ENCODE results near the gene ZNF593OS. TPM values are rescaled to one million over a fixed set of nuclear protein-coding genes. Genes with fewer than 3 reads are reported as not detected.

Gene ZNF593OS
- total RNA-seq, 1 donor from 2014 or later: not detected

GRCh38 chr1:26126321-26127084, 45.1 kb downstream of the ZNF593OS start:
- no peaks in the 10 kb centered on the region for H3K27me3 ChIP-seq
- no peak overlapping the region for H3K4me3 ChIP-seq
- peak; percentile 91 for ATAC-seq
- H3K27ac ChIP-seq: peak overlapping the region; percentile 67
- intact Hi-C loops (cut with DNase I): no loop called here
- TF ChIP-seq CTCF (IDR thresholded peaks at IDR 0.05): no peak
- no peak for DNase-seq
- H3K9me3 ChIP-seq: no peaks in the 10 kb centered on the region
- peaks cover 43% of the 10 kb centered on the region for H3K4me1 ChIP-seq
- no peaks in the 10 kb centered on the region for H3K36me3 ChIP-seq

- H3K27ac ChIP-seq: peak overlapping the region; percentile 67
- intact Hi-C loops (cut with DNase I): no loop called here
- no peaks in the 10 kb centered on the region for H3K9me3 ChIP-seq
- no peak for TF ChIP-seq CTCF (IDR thresholded peaks at IDR 0.05)
- no peaks in the 10 kb centered on the region for H3K27me3 ChIP-seq
- H3K36me3 ChIP-seq: no peaks in the 10 kb centered on the region
- DNase-seq: no peak
- no peak overlapping the region for H3K4me3 ChIP-seq
- no peak for ATAC-seq
- H3K4me1 ChIP-seq: peaks cover 48% of the 10 kb centered on the region
These were observed 45.7 kb downstream of the ZNF593OS start for GRCh38 chr1:26125946-26126320.

- intact Hi-C loops (cut with DNase I): no loop called here
- H3K4me1 ChIP-seq: peaks cover 48% of the 10 kb centered on the region
- H3K27me3 ChIP-seq: no peaks in the 10 kb centered on the region
These were observed 46.2 kb downstream of the ZNF593OS start for GRCh38 chr1:26125382-26125781.

GRCh38 chr1:26124418-26125331, 47.0 kb downstream of the ZNF593OS start:
- Histone ChIP-seq H3K4me1 (peaks cover 48% of the 10 kb centered on the region), H3K4me3 (no peak overlapping the region), H3K27ac (no peak overlapping the region), H3K36me3 (peaks cover under 1% of the 10 kb centered on the region), H3K9me3 (no peaks in the 10 kb centered on the region), H3K27me3 (no peaks in the 10 kb centered on the region)
- intact Hi-C loops (cut with DNase I): no loop called here
- no peak for TF ChIP-seq CTCF (IDR thresholded peaks at IDR 0.05)
- no peak for DNase-seq
- no peak for ATAC-seq

More at GRCh38 chr1:26125382-26125781, 46.2 kb downstream of the ZNF593OS start:
- H3K27ac ChIP-seq: no peak overlapping the region
- no peaks in the 10 kb centered on the region for H3K36me3 ChIP-seq
- no peaks in the 10 kb centered on the region for H3K9me3 ChIP-seq
- TF ChIP-seq CTCF (IDR thresholded peaks at IDR 0.05): no peak
- ATAC-seq (no peak), DNase-seq (no peak)
- H3K4me3 ChIP-seq: no peak overlapping the region

GRCh38 chr1:26122988-26123973, 48.4 kb downstream of the ZNF593OS start:
- ATAC-seq (no peak), DNase-seq (no peak)
- Histone ChIP-seq H3K9me3 (no peaks in the 10 kb centered on the region), H3K4me3 (no peak overlapping the region), H3K27me3 (no peaks in the 10 kb centered on the region), H3K27ac (no peak overlapping the region), H3K36me3 (peaks cover 14% of the 10 kb centered on the region), H3K4me1 (peaks cover 48% of the 10 kb centered on the region)
- TF ChIP-seq CTCF (IDR thresholded peaks at IDR 0.05): no peak
- intact Hi-C loops (cut with DNase I): no loop called here
